ENCODE results near the gene DHX34. TPM values are rescaled to one million over a fixed set of nuclear protein-coding genes. Genes with fewer than 3 reads are reported as not detected.

DHX34 gene
- total RNA-seq, 1 experiment from 2014 or later, result 38.2 TPM

GRCh38 chr19:47373246-47374240 lies 24.4 kb downstream of the DHX34 start:
- H3K9me3 ChIP-seq (ENCODE audit: control insufficient read depth, low read depth, low read length), result no peaks in the 10 kb centered on the region
- H3K79me1 ChIP-seq (ENCODE audit: insufficient read depth, low read depth, low read length, poor library complexity, severe bottlenecking), result no peaks in the 10 kb centered on the region
- Mint-ChIP-seq H3K27ac (no peak overlapping the region; a peak in 1 of 7 replicates), H3K4me3 (no peak overlapping the region), H3K36me3 (ENCODE audit: insufficient read depth in 1 of 3, low read depth in 3 of 3) (peaks cover 32 to 84% (median 60%) of the 10 kb centered on the region in 3 experiments; a peak in 6 of 7 replicates), H3K4me1 (no peaks in the 10 kb centered on the region), H3K9me3 (no peaks in the 10 kb centered on the region), H3K27me3 (ENCODE audit: low read depth) (no peaks in the 10 kb centered on the region)
- no peak overlapping the region for H2AFZ ChIP-seq (ENCODE audit: low read length)
- no peak overlapping the region for H2AK5ac ChIP-seq (ENCODE audit: insufficient read length, low read length)
- H3T11ph ChIP-seq (ENCODE audit: low read length), result no peak overlapping the region
- H3K27ac ChIP-seq (ENCODE audit: insufficient read length, low read depth, low read length), result no peak overlapping the region
- H3K23me2 ChIP-seq (ENCODE audit: insufficient read length, low read depth, low read length, poor library complexity, severe bottlenecking), result no peaks in the 10 kb centered on the region
- no peak overlapping the region for H4K8ac ChIP-seq (replicated peaks; ENCODE audit: insufficient read length, low read depth, low read length)
- no peak overlapping the region for H2BK20ac ChIP-seq (ENCODE audit: low read depth, low read length, poor library complexity, severe bottlenecking)
- H4K91ac ChIP-seq (ENCODE audit: insufficient read length, low read depth, low read length), result no peak overlapping the region
- no peak overlapping the region for H3K18ac ChIP-seq (ENCODE audit: insufficient read length, low read depth, low read length)
- no peak overlapping the region for H3K56ac ChIP-seq (ENCODE audit: insufficient read length, low read depth, low read length)
- no peaks in the 10 kb centered on the region for H3K27me3 ChIP-seq (ENCODE audit: insufficient read depth, low read length)
- H2BK5ac ChIP-seq (ENCODE audit: insufficient read length, low read length), result no peak overlapping the region
- no peak overlapping the region for H3K23ac ChIP-seq (ENCODE audit: insufficient read length, low read depth, low read length)
- no peak overlapping the region for H4K5ac ChIP-seq (ENCODE audit: insufficient read length, low read depth, low read length)
- no peak overlapping the region for H3K4ac ChIP-seq (ENCODE audit: low read depth, low read length)
- H3K4me1 ChIP-seq (ENCODE audit: insufficient read depth, low read length), result no peaks in the 10 kb centered on the region
- H2BK12ac ChIP-seq (ENCODE audit: insufficient read length, low read depth, low read length), result no peak overlapping the region
- TF ChIP-seq, protein P1, sequence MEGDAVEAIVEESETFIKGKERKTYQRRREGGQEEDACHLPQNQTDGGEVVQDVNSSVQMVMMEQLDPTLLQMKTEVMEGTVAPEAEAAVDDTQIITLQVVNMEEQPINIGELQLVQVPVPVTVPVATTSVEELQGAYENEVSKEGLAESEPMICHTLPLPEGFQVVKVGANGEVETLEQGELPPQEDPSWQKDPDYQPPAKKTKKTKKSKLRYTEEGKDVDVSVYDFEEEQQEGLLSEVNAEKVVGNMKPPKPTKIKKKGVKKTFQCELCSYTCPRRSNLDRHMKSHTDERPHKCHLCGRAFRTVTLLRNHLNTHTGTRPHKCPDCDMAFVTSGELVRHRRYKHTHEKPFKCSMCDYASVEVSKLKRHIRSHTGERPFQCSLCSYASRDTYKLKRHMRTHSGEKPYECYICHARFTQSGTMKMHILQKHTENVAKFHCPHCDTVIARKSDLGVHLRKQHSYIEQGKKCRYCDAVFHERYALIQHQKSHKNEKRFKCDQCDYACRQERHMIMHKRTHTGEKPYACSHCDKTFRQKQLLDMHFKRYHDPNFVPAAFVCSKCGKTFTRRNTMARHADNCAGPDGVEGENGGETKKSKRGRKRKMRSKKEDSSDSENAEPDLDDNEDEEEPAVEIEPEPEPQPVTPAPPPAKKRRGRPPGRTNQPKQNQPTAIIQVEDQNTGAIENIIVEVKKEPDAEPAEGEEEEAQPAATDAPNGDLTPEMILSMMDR (conservative IDR thresholded peaks at IDR 0.05), result no peak
- WGBS (ENCODE audit: extremely low coverage, insufficient read length, low lambda C conversion rate), result no CpG with 5 or more reads among the region's 33 CpGs
- H4K20me1 ChIP-seq (ENCODE audit: control insufficient read depth, insufficient read depth, insufficient read length), result no peaks in the 10 kb centered on the region
- no peak overlapping the region for H3K9ac ChIP-seq (ENCODE audit: extremely low read depth, insufficient read length, low read length)
- DNase-seq, result no peak
- no peak overlapping the region for H3K14ac ChIP-seq (ENCODE audit: insufficient read depth, low read length)
- no peak overlapping the region for H2BK15ac ChIP-seq (ENCODE audit: low read depth, low read length)
- H3K79me2 ChIP-seq (ENCODE audit: insufficient read depth, low read length), result no peaks in the 10 kb centered on the region
- no peak overlapping the region for H3K4me2 ChIP-seq (ENCODE audit: insufficient read depth, insufficient read length, low read length)
- no peak overlapping the region for H2BK120ac ChIP-seq (ENCODE audit: low read depth, low read length, poor library complexity, severe bottlenecking)
